Stimulated activated CD4-positive, alpha-beta T cell treated with anti-CD3 and anti-CD28 coated beads, Interleukin-4, amount 100 ng/mL, for 4 hours (primary cell): ENCODE data around the gene CFAP68.
A peak's percentile ranks its signal among the peaks of the same experiment; 100 is the strongest.
"Not testable (repeated sequence)": the region's sequence is repeated elsewhere in the genome, so short reads cannot be mapped to it uniquely, and the experiment has no call there.

Source experiments
- DNase-seq, 2 experiments: peaks; one replicate each; pipeline ENCODE4 v3.0.0-alpha.2; 2020

Gene CFAP68

DNA sequence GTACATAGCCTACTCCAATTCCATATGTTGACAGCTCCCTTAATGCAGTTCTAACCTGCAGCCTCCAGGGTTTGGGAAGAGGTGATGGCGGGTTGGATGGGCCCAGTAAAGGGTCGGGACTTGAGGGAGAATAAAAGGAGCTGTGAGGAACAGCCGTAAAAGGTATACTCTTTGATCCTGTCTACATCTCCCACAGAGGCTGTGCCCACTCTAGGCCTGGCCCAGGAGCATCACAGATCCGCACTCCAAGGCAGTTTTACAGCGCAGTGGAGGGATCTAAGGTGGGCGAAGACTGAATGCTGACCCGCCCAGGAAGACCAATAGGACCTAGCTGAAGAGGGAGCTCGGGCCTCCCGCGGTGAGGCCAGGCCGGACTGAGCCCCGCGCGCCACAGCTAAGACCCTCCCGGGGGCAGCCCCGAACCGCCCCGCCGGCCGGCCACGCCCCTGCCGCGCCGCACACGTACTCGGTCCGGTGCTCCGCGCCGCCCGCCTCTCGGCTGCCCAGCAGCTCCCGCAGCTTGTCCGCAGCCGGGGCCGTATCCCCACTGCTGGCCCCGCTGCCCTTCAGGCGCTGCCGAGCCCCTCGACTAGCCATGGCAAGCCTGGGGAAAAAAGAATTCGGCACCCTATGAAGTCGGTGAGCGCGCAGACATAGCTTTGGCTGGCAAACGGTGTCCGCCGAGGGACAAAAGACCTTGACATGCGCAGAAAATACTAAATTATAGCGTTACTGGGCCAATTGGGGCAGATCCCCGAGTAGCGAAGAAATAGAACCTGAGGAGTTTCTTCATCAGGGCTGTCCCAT lies 8.3 kb upstream of the CFAP68 start, which contains the start of gene ALG9:
Gene ALG9 (minus strand): TSS at position 696 of the 807 bp plus-strand sequence. CDS start 99 bp downstream, at position 597.
- DNase-seq: peak; percentile 82 to 92

GRCh38 chr11:111871693-111872161 lies 7.6 kb upstream of the CFAP68 start:
- no peak for DNase-seq

- no peak for DNase-seq
These were observed 924 bp upstream of the CFAP68 start for GRCh38 chr11:111878385-111878848.

DNA sequence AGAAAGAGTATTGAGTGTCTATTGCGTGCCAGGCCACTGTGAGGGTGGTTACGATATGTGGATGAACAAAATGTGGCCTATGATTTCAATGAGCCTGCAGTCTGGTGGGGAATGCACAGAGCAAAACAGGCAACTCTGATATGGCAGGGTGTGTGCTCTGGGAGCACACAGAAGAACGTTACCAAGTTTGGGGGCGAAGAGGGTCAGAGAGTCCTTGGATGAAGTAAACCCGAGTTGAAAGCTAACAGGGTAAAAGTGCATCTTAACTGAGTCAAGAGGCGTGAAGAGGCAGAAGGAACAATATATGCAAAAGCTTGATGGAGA lies 258 bp downstream of the CFAP68 start:
- DNase-seq: no peak

GRCh38 chr11:111882202-111882601 lies 2.9 kb downstream of the CFAP68 start:
- DNase-seq: no peak

GRCh38 chr11:111885053-111885452 lies 5.7 kb downstream of the CFAP68 start:
- DNase-seq: not testable (repeated sequence)

DNA sequence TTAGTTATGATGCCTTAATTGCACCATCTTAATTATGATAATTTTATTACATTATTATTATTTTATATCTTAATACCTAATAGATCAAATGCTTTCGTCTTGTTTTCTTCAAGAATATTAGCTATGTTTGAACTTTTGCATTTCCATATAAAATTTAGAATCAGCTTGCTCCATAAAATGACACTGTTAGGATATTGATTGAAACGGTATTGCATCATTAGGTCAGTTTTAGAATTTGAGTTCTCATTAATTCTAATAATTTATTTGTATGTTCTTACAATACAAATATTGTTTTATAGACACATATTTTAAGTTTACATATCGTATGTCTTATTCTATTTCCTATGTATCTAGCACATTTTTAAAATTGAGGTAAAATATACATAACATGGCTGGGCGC lies 6.7 kb downstream of the CFAP68 start:
- DNase-seq: no peak

DNA sequence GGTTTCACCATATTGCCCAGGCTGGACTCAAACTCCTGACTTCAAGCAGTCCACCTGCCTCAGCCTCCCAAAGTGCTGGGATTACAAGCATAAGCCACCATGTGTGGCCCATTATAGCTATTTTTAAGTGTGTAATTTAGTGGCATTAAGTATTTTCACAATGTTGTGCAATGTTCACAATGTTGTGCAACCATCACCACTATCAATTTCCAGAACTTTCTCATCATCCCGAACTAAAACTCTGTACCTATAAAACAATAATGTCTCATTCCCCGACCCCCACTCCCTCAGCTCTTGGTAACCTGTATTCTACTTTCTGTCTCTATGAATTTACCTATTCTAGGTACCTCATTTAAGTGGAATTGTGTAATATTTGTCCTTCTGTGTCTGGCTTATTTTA lies 7.5 kb downstream of the CFAP68 start:
- no peak for DNase-seq

GRCh38 chr11:111905411-111905810 lies 26.1 kb downstream of the CFAP68 start:
- DNase-seq: no peak

DNA sequence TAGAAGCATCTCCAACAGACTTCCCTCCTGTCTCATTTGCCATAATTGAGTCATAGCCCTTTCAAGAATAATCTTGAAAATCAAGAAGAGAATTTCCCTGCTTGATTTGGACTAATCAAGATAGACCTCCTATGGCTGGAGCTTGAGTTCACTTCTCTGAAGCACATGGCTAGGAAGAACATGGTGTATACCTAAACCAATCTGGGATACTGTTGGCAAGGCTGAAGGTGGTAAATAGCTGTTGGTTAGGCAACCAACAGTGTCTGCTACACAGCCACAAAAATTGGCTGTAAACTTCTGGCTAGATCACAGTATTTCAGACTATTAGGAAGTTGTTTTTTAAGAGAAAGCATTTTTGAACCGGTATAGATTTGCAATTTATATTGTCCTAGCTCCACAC lies 27.3 kb downstream of the CFAP68 start:
- no peak for DNase-seq

GRCh38 chr11:111908639-111909305 lies 29.4 kb downstream of the CFAP68 start:
- no peak for DNase-seq

- no peak for DNase-seq
These were observed 30.0 kb downstream of the CFAP68 start for GRCh38 chr11:111909378-111909777.

DNA sequence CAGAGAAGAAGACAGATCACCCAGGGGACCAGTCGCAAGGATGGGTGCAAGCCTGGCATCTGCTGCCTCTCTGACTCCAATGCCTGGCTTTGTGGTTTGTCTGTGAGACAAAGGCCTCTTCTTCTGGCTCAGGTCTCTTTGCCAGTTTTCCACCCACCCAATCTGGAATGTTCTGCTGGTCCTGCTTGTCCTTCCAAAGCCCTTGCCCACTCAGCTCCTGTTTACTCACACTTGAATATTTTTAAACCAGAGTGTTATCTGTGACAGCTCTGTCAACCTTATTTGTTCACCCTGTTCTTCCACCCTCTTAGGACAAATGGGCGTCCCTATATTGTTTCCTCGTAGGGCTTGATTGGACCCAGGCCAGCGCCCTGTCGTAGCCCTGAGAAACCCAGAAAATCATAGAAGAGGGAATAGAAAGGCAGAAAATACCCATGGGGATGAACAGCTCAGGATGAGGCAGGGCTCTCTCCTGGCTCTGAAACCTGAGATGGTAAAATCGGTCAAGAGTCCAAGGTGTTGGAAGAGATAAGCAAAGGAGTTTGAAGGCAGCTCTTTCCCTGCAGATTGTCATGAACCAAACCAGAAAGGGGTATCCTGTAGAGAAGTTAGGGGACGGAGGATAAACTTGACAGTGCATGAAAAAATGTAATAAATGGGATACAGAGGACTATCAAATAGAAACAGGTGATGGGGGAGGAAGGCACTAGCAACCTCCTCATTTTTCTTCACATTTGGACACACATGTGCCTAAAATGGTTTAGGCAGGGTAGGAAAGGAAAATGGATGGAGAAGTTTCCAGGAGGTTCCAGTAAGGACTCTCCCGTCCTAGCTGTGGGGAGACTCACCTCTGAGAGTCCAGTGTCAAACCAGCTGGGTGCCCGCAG lies 31.6 kb downstream of the CFAP68 start:
- DNase-seq: no peak

GRCh38 chr11:111911563-111912401 lies 32.4 kb downstream of the CFAP68 start, which contains the start of gene CRYAB:
Gene CRYAB (minus strand): TSS chr11:111911770. CDS start chr11:111911724, 46 bp downstream.
- DNase-seq: no peak

DNA sequence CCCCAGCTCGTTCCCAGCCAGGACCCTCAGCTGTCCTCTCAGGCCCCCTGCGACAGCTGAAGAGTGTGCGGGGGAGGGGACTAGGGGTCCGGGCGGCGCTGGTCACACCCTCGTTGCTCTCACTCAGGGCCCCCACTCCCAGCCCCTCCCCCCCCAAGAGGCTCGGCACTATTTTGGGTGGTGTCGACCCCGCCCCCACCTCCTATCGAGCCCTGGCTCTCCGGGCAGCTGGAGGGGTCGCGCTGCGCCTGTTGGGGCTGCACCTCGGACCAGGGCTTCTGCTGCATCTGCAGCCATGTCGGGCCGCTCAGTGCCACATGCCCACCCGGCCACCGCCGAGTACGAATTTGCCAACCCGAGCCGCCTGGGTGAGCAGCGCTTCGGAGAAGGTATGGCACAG lies 33.2 kb downstream of the CFAP68 start, which contains the start of gene HSPB2:
Gene HSPB2 (plus strand): TSS at position 200 of the 400 bp plus-strand sequence. CDS start 96 bp downstream, at position 296.
- no peak for DNase-seq

- DNase-seq: no peak
These were observed 33.9 kb downstream of the CFAP68 start for GRCh38 chr11:111913031-111913861.

DNA sequence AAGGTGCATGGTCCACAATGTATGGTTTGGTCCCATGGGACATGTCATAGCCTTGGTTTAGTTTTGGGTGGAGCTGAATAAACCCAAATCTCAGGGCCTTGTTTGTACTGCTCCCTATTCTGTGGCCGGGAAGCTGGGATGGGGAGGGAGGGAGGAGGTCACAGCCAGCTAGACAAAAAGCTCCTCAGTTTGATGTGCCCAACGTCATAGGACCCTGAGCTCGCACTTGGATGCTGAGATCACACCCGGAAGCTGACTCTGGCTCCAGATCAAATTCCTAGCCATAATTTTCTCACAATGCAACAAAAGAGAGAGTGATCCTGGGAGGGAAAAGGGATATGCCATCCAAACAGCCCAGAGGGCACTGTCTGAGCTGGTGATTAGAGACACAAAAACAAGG lies 34.7 kb downstream of the CFAP68 start:
- DNase-seq: no peak

- no peak for DNase-seq
These were observed 37.4 kb downstream of the CFAP68 start for GRCh38 chr11:111916768-111917167.

GRCh38 chr11:111917312-111917711 lies 38.0 kb downstream of the CFAP68 start:
- no peak for DNase-seq

- no peak for DNase-seq
These were observed 38.4 kb downstream of the CFAP68 start for GRCh38 chr11:111917788-111918187.
